ENCODE results near the gene BCAS3. TPM values are rescaled to one million over a fixed set of nuclear protein-coding genes. Genes with fewer than 3 reads are reported as not detected.

The BCAS3 gene
- total RNA-seq, 3 donors from 2014 or later, result 21.6 to 33.4 (median 32.1) TPM

- Histone ChIP-seq H3K36me3 (ENCODE audit: low read depth) (no peaks in the 10 kb centered on the region), H3K4me1 (ENCODE audit: low read depth) (no peaks in the 10 kb centered on the region), H3K9me3 (peaks cover 3% of the 10 kb centered on the region), H3K4me3 (no peak overlapping the region)
- no peak for ATAC-seq
- no peak for DNase-seq
- no peak for TF ChIP-seq CTCF (IDR thresholded peaks at IDR 0.05)
- intact Hi-C loops (cut with DNase I, micrococcal nuclease), result no loop called here
These were observed 67.9 kb downstream of the BCAS3 start for GRCh38 chr17:60745544-60745943.

DNA sequence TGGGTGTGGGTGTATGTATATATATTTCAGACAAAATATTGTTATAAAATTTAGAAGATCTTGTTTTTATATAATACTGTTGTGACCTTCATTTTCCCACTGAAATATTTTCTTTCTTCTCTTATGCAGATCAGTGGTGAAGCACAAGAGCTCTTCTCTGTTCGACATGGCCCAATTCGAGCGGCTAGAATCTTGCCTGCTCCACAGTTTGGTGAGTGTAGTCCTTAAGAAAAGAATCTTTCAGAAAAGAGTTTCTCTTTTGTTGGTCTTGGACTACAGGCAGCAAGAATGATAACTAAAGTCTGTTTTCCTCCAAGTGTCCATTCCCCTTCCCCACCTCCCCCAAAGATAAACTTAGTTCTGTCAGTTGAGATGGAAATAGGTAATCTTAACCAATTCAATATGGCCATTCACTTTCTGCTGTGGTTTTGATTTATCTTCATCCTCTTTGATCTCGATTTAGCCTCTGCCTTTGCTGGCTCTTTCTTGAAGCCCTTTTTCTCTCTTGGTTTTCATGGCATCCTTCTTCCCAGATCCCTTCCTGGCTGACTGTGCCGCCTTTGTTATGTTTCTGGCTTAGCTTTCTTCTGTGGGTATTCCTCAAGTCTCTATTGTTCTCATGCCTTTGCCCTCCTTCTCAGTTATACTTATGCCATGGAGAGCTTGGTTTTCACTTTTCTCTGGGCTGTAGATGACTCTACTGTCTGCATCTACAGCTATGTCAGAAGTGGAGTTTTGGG is 69.6 kb downstream of the BCAS3 start:
- no peaks in the 10 kb centered on the region for H3K4me1 ChIP-seq (ENCODE audit: low read depth)
- TF ChIP-seq CTCF (IDR thresholded peaks at IDR 0.05), result no peak
- H3K9me3 ChIP-seq, result peaks cover 3% of the 10 kb centered on the region
- intact Hi-C loops (cut with DNase I, micrococcal nuclease), result no loop called here
- no peak for ATAC-seq
- H3K4me3 ChIP-seq, result no peak overlapping the region
- no peaks in the 10 kb centered on the region for H3K36me3 ChIP-seq (ENCODE audit: low read depth)
- no peak for DNase-seq

GRCh38 chr17:60748204-60748603 is 70.6 kb downstream of the BCAS3 start:
- Histone ChIP-seq H3K4me3 (no peak overlapping the region), H3K36me3 (ENCODE audit: low read depth) (no peaks in the 10 kb centered on the region), H3K4me1 (ENCODE audit: low read depth) (no peaks in the 10 kb centered on the region), H3K9me3 (peaks cover 3% of the 10 kb centered on the region)
- ATAC-seq, result no peak
- DNase-seq, result no peak
- intact Hi-C loops (cut with DNase I, micrococcal nuclease), result no loop called here
- TF ChIP-seq CTCF (IDR thresholded peaks at IDR 0.05), result no peak

GRCh38 chr17:60749050-60749449 is 71.4 kb downstream of the BCAS3 start:
- H3K4me1 ChIP-seq (ENCODE audit: low read depth), result no peaks in the 10 kb centered on the region
- ATAC-seq (no peak), DNase-seq (no peak)
- H3K36me3 ChIP-seq (ENCODE audit: low read depth), result no peaks in the 10 kb centered on the region
- H3K4me3 ChIP-seq, result no peak overlapping the region
- H3K9me3 ChIP-seq, result peaks cover 3% of the 10 kb centered on the region
- intact Hi-C loops (cut with DNase I, micrococcal nuclease), result no loop called here
- no peak for TF ChIP-seq CTCF (IDR thresholded peaks at IDR 0.05)

- ATAC-seq (no peak), DNase-seq (no peak)
- Histone ChIP-seq H3K9me3 (peaks cover 3% of the 10 kb centered on the region), H3K4me1 (ENCODE audit: low read depth) (no peaks in the 10 kb centered on the region), H3K36me3 (ENCODE audit: low read depth) (no peaks in the 10 kb centered on the region), H3K4me3 (no peak overlapping the region)
- intact Hi-C loops (cut with DNase I, micrococcal nuclease), result no loop called here
- TF ChIP-seq CTCF (IDR thresholded peaks at IDR 0.05), result no peak
These were observed 72.1 kb downstream of the BCAS3 start for GRCh38 chr17:60749708-60750107.

All from mucosa of descending colon (tissue), 3 donors.